HG02943 (cell line): ENCODE data around the gene ARL3.

Experiments used
- ATAC-seq: cut with Tn5 transposase; IDR thresholded peaks from one replicate; pipeline ENCODE4 v1.9.1; 2021; ENCODE audit warnings: mild to moderate bottlenecking, low read depth, moderate library complexity; ENCODE audit not compliant: unreplicated experiment

ARL3 gene

GRCh38 chr10:102624094-102624493 is 90.1 kb downstream of the ARL3 start:
- ATAC-seq = no peak
